ENCODE measurements around the gene PTPRM. TPM values are rescaled to one million over a fixed set of nuclear protein-coding genes. Genes with fewer than 3 reads are reported as not detected.

Gene PTPRM
- polyA plus RNA-seq, 2 of the 4 experiments (the other 2 are of a cell fraction): 44.5 to 199 TPM

DNA sequence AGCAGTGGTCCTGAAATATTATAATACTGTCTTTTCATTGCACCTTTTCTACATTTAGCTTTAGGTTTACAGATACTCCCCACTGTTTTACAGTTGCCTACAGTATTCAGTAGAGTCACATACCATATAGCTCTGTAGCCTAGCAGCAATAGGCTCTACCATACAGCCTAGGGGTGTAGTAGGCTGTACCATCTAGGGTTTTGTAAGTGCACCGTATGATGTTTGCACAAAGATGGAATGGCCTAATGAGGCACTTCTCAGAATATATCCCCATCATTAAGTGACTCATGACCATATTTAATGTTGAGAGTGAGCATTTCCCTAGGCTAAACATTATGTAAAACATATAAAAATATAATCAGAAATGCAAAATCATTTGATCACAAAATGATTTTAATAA, 530.8 kb downstream of the PTPRM start (continued):
- no peak for TF ChIP-seq POLR2A (IDR thresholded peaks at IDR 0.05; ENCODE audit: low read length)

DNA sequence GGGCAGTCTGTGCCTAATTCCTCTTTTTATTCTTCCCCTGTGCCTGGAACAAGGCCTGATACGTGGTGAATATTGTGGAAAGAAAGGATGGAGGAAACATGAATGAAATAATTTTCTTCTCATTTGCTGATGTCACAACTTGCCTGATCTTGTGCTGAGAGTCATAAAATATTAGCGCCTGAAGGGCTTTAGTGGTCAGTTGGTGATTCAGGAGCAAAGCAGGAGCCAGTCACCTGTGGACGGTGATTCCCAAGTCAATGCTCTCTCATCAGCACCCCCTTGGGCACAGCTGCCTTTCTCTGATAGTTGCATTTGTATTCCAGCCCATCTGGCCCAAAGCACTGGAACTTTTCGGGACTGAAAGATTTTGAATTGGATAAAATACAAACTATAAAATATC, 539.5 kb downstream of the PTPRM start:
- Histone ChIP-seq H3K27ac (no peak overlapping the region), H3K4me2 (no peak overlapping the region), H3K9me3 (peaks cover 8% of the 10 kb centered on the region; the same call in 2 of the 3 replicates), H3K4me3 (no peak overlapping the region), H3K4me1 (no peaks in the 10 kb centered on the region)
- ChIA-PET CTCF (no interaction called here), POLR2A (no interaction called here)
- WGBS (ENCODE audit: missing lambda C conversion rate): 91% methylated on average over 4 of the region's 4 CpGs
- FAIRE-seq: no peak
- DNase-seq (ENCODE audit: low read depth in 1 of 2, low spot score in 1 of 2): no peak
- no peak for ATAC-seq
- no peak for TF ChIP-seq JUNB (IDR thresholded peaks at IDR 0.05)
- no peak for TF ChIP-seq FOSL2 (IDR thresholded peaks at IDR 0.05)
- no peak for TF ChIP-seq FOSL2 (CRISPR knock-in tag; IDR thresholded peaks at IDR 0.05)
- TF ChIP-seq HOXA7 (CRISPR knock-in tag; IDR thresholded peaks at IDR 0.05): no peak
- TF ChIP-seq PHF8 (IDR thresholded peaks at IDR 0.05; ENCODE audit: borderline replicate concordance, low read depth): no peak
- no peak for TF ChIP-seq KDM1A (IDR thresholded peaks at IDR 0.05; ENCODE audit: low read depth)
- TF ChIP-seq FOSB (CRISPR knock-in tag; IDR thresholded peaks at IDR 0.05): no peak
- no peak for TF ChIP-seq BHLHE40 (IDR thresholded peaks at IDR 0.05; ENCODE audit: low read depth, low read length)
- TF ChIP-seq KDM5A (IDR thresholded peaks at IDR 0.05): no peak

DNA sequence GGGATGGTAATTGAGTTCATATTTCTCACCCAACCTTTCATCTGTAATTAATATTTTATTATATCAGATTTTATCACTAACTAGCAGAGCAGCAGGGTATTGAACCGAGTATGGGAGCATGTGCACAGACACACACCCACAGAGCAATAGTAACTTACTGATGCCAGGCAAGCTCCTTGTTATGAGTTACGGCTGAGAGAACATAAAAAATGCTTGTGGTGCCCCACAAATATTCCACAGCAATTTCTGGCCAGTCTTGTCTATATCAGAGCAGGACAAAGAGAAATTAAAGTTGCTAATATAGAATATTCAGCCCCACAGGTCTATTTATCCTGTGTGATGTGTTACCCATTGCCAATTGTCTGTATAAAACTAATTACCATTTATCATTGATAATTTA, 540.3 kb downstream of the PTPRM start:
- no peak for FAIRE-seq

More for the DNA sequence above, 540.3 kb downstream of the PTPRM start:
- H3K27ac ChIP-seq: no peak overlapping the region
- ATAC-seq (no peak), DNase-seq (ENCODE audit: low read depth in 1 of 2, low spot score in 1 of 2) (no peak)
- ChIA-PET POLR2A (no interaction called here), CTCF (no interaction called here)
- H3K4me1 ChIP-seq: no peaks in the 10 kb centered on the region
- WGBS (ENCODE audit: missing lambda C conversion rate): 94% methylated on average over 2 of the region's 2 CpGs
- no peak for TF ChIP-seq KDM5A (IDR thresholded peaks at IDR 0.05)
- no peak for TF ChIP-seq CHD4 (IDR thresholded peaks at IDR 0.05; ENCODE audit: borderline replicate concordance)
- TF ChIP-seq, protein P1, sequence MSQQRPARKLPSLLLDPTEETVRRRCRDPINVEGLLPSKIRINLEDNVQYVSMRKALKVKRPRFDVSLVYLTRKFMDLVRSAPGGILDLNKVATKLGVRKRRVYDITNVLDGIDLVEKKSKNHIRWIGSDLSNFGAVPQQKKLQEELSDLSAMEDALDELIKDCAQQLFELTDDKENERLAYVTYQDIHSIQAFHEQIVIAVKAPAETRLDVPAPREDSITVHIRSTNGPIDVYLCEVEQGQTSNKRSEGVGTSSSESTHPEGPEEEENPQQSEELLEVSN (IDR thresholded peaks at IDR 0.05; ENCODE audit: borderline replicate concordance, low read depth): no peak
- TF ChIP-seq PHF8 (IDR thresholded peaks at IDR 0.05; ENCODE audit: borderline replicate concordance, low read depth): no peak
- TF ChIP-seq, protein P2, sequence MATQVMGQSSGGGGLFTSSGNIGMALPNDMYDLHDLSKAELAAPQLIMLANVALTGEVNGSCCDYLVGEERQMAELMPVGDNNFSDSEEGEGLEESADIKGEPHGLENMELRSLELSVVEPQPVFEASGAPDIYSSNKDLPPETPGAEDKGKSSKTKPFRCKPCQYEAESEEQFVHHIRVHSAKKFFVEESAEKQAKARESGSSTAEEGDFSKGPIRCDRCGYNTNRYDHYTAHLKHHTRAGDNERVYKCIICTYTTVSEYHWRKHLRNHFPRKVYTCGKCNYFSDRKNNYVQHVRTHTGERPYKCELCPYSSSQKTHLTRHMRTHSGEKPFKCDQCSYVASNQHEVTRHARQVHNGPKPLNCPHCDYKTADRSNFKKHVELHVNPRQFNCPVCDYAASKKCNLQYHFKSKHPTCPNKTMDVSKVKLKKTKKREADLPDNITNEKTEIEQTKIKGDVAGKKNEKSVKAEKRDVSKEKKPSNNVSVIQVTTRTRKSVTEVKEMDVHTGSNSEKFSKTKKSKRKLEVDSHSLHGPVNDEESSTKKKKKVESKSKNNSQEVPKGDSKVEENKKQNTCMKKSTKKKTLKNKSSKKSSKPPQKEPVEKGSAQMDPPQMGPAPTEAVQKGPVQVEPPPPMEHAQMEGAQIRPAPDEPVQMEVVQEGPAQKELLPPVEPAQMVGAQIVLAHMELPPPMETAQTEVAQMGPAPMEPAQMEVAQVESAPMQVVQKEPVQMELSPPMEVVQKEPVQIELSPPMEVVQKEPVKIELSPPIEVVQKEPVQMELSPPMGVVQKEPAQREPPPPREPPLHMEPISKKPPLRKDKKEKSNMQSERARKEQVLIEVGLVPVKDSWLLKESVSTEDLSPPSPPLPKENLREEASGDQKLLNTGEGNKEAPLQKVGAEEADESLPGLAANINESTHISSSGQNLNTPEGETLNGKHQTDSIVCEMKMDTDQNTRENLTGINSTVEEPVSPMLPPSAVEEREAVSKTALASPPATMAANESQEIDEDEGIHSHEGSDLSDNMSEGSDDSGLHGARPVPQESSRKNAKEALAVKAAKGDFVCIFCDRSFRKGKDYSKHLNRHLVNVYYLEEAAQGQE (IDR thresholded peaks at IDR 0.05): no peak
- no peak for TF ChIP-seq CHD2 (IDR thresholded peaks at IDR 0.05; ENCODE audit: low read length, partially characterized antibody)
- TF ChIP-seq FOXS1 (CRISPR knock-in tag; IDR thresholded peaks at IDR 0.05): no peak
- no peak for TF ChIP-seq ZNF302 (CRISPR knock-in tag; IDR thresholded peaks at IDR 0.05)
- no peak for TF ChIP-seq NFE2L2 (conservative IDR thresholded peaks at IDR 0.05; ENCODE audit: low read length)
- no peak for TF ChIP-seq HOXB5 (CRISPR knock-in tag; IDR thresholded peaks at IDR 0.05)
- no peak for TF ChIP-seq TFCP2L1 (CRISPR knock-in tag; IDR thresholded peaks at IDR 0.05)
- TF ChIP-seq RNF2 (IDR thresholded peaks at IDR 0.05; ENCODE audit: borderline replicate concordance, low read depth): no peak
- no peak for TF ChIP-seq ZC3H11A (IDR thresholded peaks at IDR 0.05)
- TF ChIP-seq, protein P3, sequence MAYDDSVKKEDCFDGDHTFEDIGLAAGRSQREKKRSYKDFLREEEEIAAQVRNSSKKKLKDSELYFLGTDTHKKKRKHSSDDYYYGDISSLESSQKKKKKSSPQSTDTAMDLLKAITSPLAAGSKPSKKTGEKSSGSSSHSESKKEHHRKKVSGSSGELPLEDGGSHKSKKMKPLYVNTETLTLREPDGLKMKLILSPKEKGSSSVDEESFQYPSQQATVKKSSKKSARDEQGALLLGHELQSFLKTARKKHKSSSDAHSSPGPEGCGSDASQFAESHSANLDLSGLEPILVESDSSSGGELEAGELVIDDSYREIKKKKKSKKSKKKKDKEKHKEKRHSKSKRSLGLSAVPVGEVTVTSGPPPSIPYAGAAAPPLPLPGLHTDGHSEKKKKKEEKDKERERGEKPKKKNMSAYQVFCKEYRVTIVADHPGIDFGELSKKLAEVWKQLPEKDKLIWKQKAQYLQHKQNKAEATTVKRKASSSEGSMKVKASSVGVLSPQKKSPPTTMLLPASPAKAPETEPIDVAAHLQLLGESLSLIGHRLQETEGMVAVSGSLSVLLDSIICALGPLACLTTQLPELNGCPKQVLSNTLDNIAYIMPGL (CRISPR knock-in tag; IDR thresholded peaks at IDR 0.05; ENCODE audit: borderline replicate concordance): no peak
- no peak for TF ChIP-seq MYC (IDR thresholded peaks at IDR 0.05; ENCODE audit: borderline replicate concordance, low read length)
- TF ChIP-seq, protein P4, sequence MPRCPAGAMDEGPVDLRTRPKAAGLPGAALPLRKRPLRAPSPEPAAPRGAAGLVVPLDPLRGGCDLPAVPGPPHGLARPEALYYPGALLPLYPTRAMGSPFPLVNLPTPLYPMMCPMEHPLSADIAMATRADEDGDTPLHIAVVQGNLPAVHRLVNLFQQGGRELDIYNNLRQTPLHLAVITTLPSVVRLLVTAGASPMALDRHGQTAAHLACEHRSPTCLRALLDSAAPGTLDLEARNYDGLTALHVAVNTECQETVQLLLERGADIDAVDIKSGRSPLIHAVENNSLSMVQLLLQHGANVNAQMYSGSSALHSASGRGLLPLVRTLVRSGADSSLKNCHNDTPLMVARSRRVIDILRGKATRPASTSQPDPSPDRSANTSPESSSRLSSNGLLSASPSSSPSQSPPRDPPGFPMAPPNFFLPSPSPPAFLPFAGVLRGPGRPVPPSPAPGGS (IDR thresholded peaks at IDR 0.05): no peak
- TF ChIP-seq CBX2 (IDR thresholded peaks at IDR 0.05; ENCODE audit: borderline replicate concordance, low read depth): no peak
- TF ChIP-seq EHMT2 (IDR thresholded peaks at IDR 0.05; ENCODE audit: low read depth): no peak
- peaks cover 8% of the 10 kb centered on the region; the same call in 2 of the 3 replicates for H3K9me3 ChIP-seq
- no peak overlapping the region for H3K4me3 ChIP-seq
- no peak overlapping the region for H3K4me2 ChIP-seq
